Measurements from ENCODE around the gene CPNE6. TPM values are rescaled to one million over a fixed set of nuclear protein-coding genes. Genes with fewer than 3 reads are reported as not detected.

The CPNE6 gene
- total RNA-seq, 2 donors from 2014 or later, result 1.3 to 2.4 TPM

DNA sequence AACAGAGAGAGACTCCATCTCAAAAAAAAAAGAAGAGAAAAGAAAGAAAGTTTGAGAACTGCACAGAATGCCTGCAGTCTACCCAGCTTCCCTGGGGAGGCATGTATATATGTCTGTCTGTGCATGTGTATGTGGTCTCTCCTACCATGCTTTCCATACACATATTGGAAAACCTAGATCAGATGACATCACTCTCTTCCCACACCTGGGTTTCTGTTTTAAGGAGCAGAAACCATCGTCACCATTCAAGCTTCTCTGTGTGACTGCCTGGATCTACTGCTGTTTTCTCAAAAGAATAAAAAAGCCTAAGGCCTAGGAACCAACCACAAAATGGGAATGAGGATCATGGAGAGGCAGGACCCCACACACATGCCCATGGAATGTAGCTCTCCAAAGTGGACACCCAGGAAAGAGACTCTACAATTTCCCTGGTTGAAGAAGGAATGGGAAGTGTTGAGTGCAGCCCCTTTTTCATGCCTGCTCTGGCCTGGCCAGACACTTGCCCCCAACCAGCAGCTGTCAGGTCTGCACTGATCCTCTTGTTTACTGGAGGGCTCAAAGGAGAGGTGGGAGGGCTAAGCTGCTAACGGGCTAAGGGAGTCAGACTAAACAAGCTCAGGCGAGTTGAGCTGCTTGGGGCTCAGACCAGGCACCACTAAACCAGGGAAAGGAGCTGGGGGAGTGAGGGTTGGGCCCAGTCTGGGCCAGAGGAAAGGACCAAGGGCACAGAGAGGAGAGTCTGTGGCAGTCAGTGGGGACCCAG is 15.0 kb downstream of the CPNE6 start:
- Histone ChIP-seq H3K27me3 (replicated peaks; ENCODE audit: insufficient read depth) (no peaks in the 10 kb centered on the region), H3K27ac (no peak overlapping the region), H3K9me3 (no peaks in the 10 kb centered on the region), H3K36me3 (no peaks in the 10 kb centered on the region), H3K4me3 (no peak overlapping the region), H3K4me1 (ENCODE audit: control insufficient read depth in 1 of 2, low read depth in 2 of 2) (peaks cover 0 to 5% of the 10 kb centered on the region in 2 donors)
- ATAC-seq (ENCODE audit: insufficient number of reproducible peaks, low FRiP score, low read depth), result no peak
- TF ChIP-seq, protein P1, sequence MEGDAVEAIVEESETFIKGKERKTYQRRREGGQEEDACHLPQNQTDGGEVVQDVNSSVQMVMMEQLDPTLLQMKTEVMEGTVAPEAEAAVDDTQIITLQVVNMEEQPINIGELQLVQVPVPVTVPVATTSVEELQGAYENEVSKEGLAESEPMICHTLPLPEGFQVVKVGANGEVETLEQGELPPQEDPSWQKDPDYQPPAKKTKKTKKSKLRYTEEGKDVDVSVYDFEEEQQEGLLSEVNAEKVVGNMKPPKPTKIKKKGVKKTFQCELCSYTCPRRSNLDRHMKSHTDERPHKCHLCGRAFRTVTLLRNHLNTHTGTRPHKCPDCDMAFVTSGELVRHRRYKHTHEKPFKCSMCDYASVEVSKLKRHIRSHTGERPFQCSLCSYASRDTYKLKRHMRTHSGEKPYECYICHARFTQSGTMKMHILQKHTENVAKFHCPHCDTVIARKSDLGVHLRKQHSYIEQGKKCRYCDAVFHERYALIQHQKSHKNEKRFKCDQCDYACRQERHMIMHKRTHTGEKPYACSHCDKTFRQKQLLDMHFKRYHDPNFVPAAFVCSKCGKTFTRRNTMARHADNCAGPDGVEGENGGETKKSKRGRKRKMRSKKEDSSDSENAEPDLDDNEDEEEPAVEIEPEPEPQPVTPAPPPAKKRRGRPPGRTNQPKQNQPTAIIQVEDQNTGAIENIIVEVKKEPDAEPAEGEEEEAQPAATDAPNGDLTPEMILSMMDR (IDR thresholded peaks at IDR 0.05), result no peak
- DNase-seq (ENCODE audit: low spot score), result no peak

DNA sequence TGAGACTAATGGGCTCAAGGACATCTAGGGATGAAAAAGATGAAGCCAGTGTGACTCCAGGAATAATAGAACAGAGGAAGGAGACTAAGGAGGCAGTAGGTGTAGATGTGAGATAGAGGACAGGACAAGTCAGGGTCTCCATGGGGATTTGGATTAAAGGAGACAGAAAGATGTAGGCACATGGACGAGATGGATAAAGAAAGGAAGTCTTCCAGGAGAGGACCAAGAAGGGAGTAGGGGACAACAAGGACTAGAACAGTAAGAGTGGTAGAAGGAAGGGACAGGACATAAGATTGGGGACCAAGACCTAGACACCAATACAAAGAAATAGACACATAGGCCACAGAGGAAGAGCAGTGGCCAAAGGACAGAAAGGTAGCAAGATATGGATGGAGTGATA is 15.6 kb downstream of the CPNE6 start:
- H3K4me3 ChIP-seq, result no peak overlapping the region
- H3K27ac ChIP-seq, result no peak overlapping the region
- no peaks in the 10 kb centered on the region for H3K27me3 ChIP-seq (replicated peaks; ENCODE audit: insufficient read depth)
- no peaks in the 10 kb centered on the region for H3K9me3 ChIP-seq
- no peaks in the 10 kb centered on the region for H3K36me3 ChIP-seq
- TF ChIP-seq, protein P1 (IDR thresholded peaks at IDR 0.05), result no peak
- H3K4me1 ChIP-seq (ENCODE audit: control insufficient read depth in 1 of 2, low read depth in 2 of 2), result no peaks in the 10 kb centered on the region
- DNase-seq (ENCODE audit: low spot score) (no peak), ATAC-seq (ENCODE audit: insufficient number of reproducible peaks, low FRiP score, low read depth) (no peak)

DNA sequence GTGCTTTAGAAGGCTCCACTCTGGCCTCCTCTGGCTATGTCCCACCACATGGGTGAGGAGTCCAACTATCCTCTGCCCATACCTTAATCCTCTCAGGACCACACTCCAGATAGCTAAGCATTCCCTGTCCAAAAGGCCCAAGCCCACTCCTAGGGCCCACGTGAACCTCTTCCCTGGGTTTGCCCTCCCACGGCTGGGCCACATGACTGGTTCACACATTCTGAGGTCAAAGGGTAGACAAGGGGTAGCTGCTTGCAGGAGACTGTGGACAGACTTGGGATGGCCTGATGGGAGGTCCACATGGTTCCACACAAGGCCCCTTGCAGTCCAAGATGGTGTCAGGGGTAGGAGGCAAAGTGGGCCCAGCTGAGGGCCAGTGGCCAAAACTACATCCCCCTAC is 16.7 kb downstream of the CPNE6 start:
- Histone ChIP-seq H3K36me3 (no peaks in the 10 kb centered on the region), H3K27ac (no peak overlapping the region), H3K9me3 (no peaks in the 10 kb centered on the region), H3K4me1 (ENCODE audit: control insufficient read depth in 1 of 2, low read depth in 2 of 2) (peaks cover 2 to 8% of the 10 kb centered on the region in 2 donors), H3K4me3 (no peak overlapping the region), H3K27me3 (replicated peaks; ENCODE audit: insufficient read depth) (no peaks in the 10 kb centered on the region)
- ATAC-seq (ENCODE audit: insufficient number of reproducible peaks, low FRiP score, low read depth) (no peak), DNase-seq (ENCODE audit: low spot score) (no peak)
- TF ChIP-seq, protein P1 (IDR thresholded peaks at IDR 0.05), result no peak

DNA sequence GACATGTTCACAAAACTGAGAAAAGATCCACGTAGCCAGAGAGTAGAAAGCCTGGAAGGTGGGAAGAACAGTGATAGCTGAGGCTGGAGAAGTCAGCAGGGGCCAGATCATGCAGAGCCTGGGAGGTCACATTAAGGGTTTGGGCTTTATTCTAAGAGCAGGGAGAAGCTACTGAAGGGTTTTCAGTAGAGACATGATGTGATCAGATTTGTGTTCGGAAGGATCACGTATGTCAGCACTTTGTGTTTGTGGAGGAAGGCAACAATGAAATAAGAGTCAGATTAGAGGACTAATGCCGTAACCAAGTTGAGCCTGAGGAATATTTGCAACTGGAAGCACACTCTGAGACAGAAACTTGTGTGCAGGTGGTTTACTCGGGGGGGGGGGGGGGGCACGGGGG is 18.5 kb downstream of the CPNE6 start:
- TF ChIP-seq, protein P1 (IDR thresholded peaks at IDR 0.05), result no peak
- DNase-seq (ENCODE audit: low spot score), result no peak
- no peak overlapping the region for H3K27ac ChIP-seq

DNA sequence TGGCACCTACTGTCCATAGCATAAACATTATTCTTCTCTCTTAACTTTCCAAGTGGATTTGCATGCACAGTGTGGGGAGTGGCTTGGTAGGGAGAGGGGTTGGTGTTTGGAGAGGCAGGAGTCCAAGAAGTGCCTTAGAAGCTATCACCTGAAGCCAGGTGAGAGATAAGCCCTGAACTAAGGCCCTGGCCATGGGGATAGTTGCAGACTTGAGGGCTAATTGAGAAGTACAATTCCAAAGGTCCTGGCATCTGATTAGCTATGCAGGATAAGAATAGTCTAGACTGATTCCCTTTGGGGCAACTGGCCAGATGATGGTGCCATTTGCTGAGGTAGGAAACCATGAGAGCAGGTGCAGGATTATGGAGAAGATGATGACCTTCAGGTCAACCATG is 20.7 kb downstream of the CPNE6 start:
- TF ChIP-seq, protein P1 (IDR thresholded peaks at IDR 0.05), result no peak
- Histone ChIP-seq H3K27me3 (replicated peaks; ENCODE audit: insufficient read depth) (no peaks in the 10 kb centered on the region), H3K9me3 (no peaks in the 10 kb centered on the region), H3K4me3 (no peak overlapping the region), H3K4me1 (ENCODE audit: control insufficient read depth in 1 of 2, low read depth in 2 of 2) (peaks cover 9 to 25% of the 10 kb centered on the region in 2 donors), H3K36me3 (no peaks in the 10 kb centered on the region), H3K27ac (no peak overlapping the region)
- DNase-seq (ENCODE audit: low spot score) (no peak), ATAC-seq (ENCODE audit: insufficient number of reproducible peaks, low FRiP score, low read depth) (no peak)

More for the DNA sequence above, 18.5 kb downstream of the CPNE6 start:
- Histone ChIP-seq H3K9me3 (no peaks in the 10 kb centered on the region), H3K27me3 (replicated peaks; ENCODE audit: insufficient read depth) (no peaks in the 10 kb centered on the region), H3K4me1 (ENCODE audit: control insufficient read depth in 1 of 2, low read depth in 2 of 2) (peaks cover 9 to 16% of the 10 kb centered on the region in 2 donors), H3K4me3 (no peak overlapping the region), H3K36me3 (no peaks in the 10 kb centered on the region)
- no peak for ATAC-seq (ENCODE audit: insufficient number of reproducible peaks, low FRiP score, low read depth)
